OCI-LY1 (cell line): ENCODE results near the gene ANKRD10.

Experiments
- EZH2 ChIP-seq: fragments of 200-600 bp; sonication (generic), shearing (Covaris generic); IDR thresholded peaks from 2 replicates; pipeline ENCODE4 v1.8.0; 2017; ENCODE audit warnings: borderline replicate concordance, mixed run types, mild to moderate bottlenecking, antibody characterized with exemption, low read length, moderate library complexity, mixed read lengths
- TF ChIP-seq, protein P1 (sequence below): fragments of 200-600 bp; sonication (generic), shearing (Covaris generic); IDR thresholded peaks from 2 replicates; pipeline ENCODE4 v1.5.1; 2017; ENCODE audit warnings: mild to moderate bottlenecking, antibody characterized with exemption, low read length, moderate library complexity, mixed read lengths

DNA sequence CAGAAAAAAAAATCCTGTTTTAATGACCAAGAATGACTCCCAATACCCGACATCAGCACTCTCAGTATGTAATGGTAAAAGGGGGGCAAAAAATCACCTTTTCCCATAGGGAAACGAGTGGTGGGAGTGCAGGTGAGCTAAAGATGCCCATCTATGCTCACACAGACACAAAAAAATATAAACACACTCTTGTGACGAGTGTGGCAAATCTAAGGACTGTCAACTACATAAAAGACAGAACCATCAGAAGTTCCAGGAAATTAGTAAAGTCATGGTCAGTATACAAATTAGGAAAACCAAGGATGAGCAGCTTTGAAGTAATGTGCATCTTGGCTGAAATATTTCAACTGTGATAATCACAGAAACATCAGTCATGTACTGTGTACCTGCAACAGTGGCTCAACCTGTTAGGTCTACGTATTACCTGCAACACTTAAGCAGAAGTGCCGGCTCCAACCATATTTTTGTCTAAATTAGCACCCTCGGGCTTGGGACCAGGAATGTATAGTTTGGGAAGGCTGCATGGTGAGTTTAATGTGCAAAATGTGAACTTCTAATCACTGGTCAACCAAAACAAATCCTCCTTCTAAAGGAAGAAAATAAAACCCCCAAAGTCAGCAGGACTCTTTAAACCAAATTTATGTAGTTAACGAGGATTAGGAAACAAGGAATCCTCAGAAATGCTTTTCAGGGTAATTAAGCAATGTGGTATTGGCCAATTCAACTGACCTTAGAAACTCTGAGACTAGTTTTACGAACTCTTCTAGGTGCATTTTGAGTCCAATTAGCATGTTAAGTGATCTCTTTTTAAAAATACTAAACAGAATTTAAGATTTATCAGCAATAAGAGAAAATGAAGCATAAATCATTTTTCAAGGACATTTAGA lies 24.3 kb downstream of the ANKRD10 start:
- TF ChIP-seq, protein P1, sequence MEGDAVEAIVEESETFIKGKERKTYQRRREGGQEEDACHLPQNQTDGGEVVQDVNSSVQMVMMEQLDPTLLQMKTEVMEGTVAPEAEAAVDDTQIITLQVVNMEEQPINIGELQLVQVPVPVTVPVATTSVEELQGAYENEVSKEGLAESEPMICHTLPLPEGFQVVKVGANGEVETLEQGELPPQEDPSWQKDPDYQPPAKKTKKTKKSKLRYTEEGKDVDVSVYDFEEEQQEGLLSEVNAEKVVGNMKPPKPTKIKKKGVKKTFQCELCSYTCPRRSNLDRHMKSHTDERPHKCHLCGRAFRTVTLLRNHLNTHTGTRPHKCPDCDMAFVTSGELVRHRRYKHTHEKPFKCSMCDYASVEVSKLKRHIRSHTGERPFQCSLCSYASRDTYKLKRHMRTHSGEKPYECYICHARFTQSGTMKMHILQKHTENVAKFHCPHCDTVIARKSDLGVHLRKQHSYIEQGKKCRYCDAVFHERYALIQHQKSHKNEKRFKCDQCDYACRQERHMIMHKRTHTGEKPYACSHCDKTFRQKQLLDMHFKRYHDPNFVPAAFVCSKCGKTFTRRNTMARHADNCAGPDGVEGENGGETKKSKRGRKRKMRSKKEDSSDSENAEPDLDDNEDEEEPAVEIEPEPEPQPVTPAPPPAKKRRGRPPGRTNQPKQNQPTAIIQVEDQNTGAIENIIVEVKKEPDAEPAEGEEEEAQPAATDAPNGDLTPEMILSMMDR = no peak
- no peak for TF ChIP-seq EZH2
